Hippocampal formation (tissue), 2 donors: ENCODE measurements around the gene WDR33.
"Not testable (repeated sequence)": the region's sequence is repeated elsewhere in the genome, so short reads cannot be mapped to it uniquely, and the experiment has no call there.

Experiments
- DNase-seq, 2 donors: peaks; one replicate each; lab custom pipeline; 2025; lab: John Stamatoyannopoulos, UW

The WDR33 gene

GRCh38 chr2:127810619-127811396 lies at the start of gene WDR33:
TSS of gene WDR33 (minus strand) at chr2:127811171. CDS start at chr2:127770981, 40,190 bp downstream.
- DNase-seq, result peak; percentile 72 to 82

DNA sequence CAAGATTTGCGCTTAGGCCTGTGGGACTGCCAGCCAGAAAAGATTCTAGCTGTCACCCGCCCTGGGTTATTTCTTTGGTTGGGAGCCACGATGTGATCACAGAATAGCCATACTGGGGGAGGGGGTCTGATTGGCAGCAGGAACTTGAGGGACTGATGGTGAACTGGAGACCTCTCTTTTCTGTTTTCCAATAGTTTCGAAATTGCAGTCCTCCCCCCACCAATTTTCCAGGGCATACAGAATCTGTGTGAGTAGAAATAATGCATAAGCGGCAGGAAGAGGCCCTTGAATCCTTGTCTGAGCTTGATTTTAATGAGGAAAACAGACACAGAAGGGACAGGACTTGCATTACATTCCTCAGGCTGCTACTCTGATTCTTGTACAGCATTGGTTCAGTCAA lies 49.2 kb upstream of the WDR33 start:
- DNase-seq, result no peak

DNA sequence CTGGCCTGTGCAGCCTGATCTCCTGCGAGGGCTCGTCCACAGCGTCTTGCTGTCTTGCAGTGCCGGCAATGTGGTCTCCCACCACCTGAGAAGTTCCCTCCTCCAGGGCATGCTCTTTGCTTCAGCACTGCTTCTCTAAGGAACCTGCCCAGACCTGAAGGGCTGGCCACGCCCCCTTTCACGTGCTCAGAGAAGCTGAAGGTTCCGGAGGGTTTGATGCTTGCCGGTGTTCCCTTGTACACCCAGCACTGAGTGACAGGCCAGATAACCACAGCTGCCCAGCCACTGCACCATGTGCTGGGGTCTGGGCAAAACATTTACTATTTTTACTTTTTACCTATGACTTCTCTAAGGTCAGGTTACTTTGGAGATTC lies 48.7 kb upstream of the WDR33 start:
- no peak for DNase-seq

DNA sequence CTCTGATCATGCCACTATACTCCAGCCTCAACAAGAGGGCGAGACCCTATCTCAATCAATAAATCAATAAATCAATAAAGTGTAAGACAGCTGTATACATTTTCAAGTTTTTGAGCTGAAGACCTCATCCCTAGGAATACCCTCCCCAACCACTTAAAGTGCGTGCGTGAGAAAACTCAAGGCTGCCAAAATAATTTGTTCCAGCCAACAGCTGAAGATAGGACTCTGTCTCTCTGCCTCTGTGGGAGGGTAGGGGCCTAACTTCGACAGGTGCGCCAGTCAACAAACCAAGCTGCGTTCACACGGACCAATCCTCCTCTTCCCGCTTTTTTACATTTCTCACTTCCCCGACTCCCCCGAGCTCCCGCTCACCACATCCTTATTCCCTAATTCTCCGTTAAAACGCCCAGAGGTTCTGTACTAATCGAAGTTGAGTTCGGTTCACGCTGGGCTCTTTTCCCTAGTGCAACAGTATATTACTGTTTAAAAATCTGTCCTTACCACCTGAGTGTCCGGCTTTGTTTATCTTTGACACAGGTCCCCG lies 46.4 kb upstream of the WDR33 start:
- DNase-seq, result no peak

GRCh38 chr2:127853671-127854070 lies 42.7 kb upstream of the WDR33 start:
- no peak for DNase-seq

DNA sequence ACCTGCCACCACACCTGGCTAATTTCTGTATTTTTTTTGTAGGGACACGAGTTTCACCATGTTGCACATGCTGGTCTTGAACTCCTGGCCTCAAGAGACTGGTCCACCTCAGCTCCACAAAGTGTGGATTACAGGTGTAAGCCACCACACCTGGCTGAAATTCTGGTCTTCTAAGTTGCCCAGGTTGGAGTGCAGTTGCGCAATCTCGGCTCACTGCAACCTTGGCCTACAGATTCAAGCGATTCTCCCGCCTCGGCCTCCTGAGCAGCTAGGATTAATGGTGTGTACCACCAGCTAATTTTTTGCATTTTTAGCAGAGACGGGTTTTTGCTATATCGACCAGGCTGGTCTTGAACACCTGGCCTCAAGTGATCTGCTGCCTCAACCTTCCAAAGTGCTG lies 41.4 kb upstream of the WDR33 start:
- DNase-seq, result no peak

DNA sequence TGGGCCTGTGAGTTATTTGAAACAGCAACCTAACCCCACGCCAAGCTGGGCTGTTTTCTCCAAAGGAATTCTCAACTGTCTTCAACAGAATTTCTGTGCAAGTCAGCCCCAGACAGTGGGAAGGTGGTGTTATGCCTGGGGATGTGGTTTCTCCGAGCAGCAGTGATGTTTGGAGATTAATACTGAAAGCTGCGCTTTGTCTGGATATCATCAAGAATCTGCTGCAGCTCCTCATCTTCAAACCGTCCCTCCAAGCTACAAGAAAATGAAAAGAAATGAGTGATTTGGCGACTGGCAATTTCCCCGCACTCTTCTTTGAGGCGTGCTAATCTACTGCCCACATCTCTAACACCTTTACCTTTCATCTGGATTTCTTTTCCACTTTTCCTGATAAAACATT lies 37.0 kb upstream of the WDR33 start:
- no peak for DNase-seq

DNA sequence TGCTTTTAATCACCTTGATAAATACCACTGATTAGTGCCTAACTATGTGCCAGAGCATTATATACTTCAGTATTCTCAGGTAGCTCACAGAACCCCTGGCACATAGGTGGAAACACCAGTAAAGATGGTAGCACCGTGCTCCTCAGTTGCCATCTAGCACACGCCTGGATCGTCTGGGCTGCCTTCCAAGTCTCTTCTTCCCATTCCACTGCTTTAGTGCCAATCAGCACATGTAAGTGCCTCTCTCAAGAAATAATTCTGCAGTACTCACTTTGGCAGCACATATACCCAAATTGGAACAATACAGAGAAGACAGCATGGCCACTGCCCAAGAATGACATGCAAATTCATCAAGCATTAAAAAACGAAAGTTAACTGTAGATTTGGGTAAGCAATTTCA lies 34.0 kb upstream of the WDR33 start:
- no peak for DNase-seq

- no peak for DNase-seq
Observed at GRCh38 chr2:127843677-127844076, 32.7 kb upstream of the WDR33 start.

DNA sequence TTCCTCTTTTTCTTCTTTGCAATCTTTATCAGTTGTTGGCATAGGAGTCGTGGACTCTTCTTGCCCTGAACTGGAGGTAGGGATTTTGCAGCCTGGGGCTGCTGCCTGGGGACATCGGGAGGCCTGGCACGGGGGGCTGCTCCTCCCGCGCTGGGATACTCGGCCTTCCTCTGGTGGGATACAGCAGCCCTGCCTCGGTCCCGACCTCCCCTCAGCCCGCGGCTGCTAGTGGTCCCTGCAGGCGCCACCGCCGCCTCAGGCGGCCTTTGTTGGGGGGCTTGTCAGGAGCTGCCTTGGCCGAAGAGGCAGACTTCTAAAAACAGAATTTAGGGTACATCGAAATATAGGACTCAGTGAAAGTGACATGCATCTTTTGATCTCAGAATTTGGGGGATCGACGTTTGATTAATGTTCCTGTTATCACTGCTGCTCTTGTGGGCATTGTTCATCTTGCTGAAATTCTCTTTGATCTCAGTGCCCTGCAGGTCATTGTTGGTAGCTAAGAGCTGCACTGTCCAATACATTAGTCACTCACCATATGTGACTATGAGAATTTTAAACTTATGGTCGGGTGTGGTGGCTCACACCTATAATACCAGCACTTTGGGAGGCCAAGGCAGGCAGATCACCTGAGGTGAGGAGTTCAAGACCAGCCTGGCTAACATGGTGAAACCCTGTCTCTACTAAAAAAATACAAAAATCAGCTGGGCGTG lies 30.7 kb upstream of the WDR33 start:
- no peak for DNase-seq

GRCh38 chr2:127840893-127841292 lies 29.9 kb upstream of the WDR33 start:
- DNase-seq, result no peak

GRCh38 chr2:127834951-127835350 lies 24.0 kb upstream of the WDR33 start:
- no peak for DNase-seq

- DNase-seq, result no peak
Observed at GRCh38 chr2:127829845-127830246, 18.9 kb upstream of the WDR33 start.

GRCh38 chr2:127826708-127827107 lies 15.7 kb upstream of the WDR33 start:
- DNase-seq, result not testable (repeated sequence)

DNA sequence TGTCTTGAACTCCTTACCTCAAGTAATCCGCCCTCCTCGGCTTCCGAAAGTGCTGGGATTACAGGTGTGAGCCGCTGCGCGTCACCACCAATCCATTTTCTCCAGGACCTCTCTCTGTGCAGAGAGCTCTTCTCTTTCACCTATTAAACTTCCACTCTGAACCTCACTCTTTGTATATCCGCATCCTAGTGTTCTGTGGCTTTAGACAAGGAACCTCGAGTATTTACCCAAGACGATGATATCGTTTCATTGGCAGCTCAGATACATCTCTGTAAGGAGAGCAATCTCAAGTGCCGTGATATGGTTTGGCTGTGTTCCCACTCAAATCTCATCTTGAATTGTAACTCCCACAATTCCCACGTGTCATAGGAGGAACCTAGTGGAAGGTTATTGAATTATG lies 15.1 kb upstream of the WDR33 start:
- DNase-seq, result no peak

DNA sequence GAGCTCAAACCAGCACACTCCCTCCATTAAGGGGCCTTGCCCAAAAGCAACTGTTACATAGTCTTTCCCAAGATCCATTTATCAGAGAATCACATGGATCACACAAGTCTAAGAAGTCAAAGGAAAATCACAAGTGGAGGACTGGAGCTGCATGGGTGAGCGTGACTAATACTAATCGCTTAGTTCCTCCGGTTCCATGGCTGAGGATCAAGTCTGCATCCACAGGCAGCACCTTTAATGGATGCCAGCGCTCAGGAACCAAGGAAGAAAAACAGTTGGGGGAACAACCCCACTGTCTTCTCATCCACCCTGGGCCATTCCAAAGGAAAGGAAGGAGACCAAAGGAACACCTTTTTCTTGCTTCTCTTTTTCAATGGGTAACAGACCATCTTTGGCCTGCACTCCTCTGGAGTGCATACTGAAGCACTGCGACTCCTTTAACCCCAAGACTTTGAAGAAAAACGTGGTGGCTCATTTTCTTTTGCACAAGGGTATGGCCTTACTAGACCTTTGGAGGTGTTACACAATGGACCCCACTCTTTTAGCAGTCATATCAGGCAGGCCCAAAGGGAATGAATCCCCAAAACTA lies 9.2 kb upstream of the WDR33 start:
- DNase-seq, result no peak

DNA sequence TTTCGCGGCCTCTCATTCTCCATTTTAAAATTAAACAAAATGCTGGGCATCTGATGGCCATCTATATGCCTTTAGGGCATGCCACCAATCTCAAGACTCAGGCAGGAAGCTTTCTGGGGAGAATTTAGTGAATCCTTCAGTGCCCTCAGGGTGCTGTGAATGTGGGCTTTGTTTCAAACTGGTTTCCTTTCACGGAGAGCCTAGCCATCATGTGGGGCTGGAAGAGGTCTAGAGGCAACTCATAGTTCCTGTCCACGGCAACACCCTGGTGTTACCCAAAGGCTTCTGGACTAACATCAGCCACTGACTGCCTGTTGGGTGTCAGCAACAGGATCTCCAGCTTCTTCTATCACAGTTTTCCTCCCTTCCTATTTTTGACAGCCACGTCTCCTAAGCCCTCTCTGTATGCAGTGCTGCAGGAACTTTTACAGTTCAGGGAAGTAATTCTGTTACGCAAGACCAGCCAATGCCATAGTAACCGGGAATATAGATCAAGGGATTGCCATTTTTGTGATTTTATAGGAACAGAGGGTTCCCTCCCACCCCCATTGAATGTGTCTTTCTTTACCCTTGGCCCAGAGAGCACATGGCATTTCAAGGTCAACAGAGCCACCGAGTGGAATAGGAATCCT lies 7.9 kb upstream of the WDR33 start:
- DNase-seq, result no peak

DNA sequence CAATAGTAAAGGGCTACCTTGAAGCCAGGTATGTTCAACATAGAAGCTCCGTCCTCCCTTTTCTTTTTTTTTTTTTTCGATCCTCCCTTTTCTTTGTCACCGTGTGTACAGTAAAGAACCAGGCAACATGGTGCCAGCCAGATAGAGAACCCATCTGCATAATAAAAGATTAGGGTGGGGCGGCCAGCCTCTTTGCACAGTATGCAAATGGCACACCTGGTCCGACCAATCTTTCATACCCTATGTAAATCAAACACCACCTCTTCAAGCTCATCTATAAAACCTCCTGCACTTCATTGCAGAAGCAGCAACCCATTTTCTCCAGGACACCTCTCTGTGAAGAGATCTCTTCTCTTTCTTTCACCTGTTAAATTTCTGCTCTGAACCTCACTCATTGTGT lies 7.3 kb upstream of the WDR33 start:
- DNase-seq, result no peak

DNA sequence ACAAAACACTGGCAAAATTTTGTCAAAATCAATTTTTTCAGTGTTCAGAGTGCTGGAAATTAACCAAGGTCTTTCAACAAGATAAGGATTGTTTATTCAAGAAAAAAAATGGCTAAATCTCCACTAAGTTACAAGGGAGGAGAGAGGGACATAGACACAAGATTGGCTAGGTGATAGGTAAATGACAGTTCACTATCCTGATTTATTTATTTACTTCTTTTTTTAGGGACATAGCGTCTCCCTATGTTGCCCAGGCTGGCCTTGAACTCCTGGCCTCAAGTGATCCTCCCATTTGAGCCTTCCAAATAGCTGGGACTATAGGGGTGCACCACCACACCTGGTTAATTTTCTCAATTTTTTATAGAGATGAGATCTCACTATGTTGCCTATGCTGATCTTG lies 3.7 kb upstream of the WDR33 start:
- DNase-seq, result no peak

DNA sequence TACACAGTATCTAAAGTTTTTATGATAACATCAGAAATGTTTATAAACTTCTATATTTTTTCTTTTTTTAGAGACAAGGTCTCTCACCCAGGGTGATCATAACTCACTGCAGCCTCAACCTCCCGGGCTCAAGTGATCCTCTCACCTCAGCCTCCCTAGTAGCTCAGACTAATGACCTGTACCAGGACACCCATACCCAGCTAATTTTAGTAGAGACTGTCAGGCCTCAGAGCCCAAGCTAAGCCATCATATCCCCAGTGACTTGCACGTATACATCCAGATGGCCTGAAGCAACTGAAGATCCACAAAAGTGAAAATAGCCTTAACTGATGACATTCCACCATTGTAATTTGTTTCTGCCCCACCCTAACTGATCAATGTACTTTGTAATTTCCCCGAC lies 1.5 kb upstream of the WDR33 start:
- not testable (repeated sequence) for DNase-seq

GRCh38 chr2:127811397-127812321 lies 688 bp upstream of the WDR33 start:
- no peak for DNase-seq
